ENCODE measurements around the gene ZBTB44.
"Not testable (repeated sequence)": the region's sequence is repeated elsewhere in the genome, so short reads cannot be mapped to it uniquely, and the experiment has no call there.

ZBTB44 gene

GRCh38 chr11:130249929-130250328 is 64.8 kb downstream of the ZBTB44 start:
- DNase-seq (ENCODE audit: low read depth, low spot score): not testable (repeated sequence)

DNA sequence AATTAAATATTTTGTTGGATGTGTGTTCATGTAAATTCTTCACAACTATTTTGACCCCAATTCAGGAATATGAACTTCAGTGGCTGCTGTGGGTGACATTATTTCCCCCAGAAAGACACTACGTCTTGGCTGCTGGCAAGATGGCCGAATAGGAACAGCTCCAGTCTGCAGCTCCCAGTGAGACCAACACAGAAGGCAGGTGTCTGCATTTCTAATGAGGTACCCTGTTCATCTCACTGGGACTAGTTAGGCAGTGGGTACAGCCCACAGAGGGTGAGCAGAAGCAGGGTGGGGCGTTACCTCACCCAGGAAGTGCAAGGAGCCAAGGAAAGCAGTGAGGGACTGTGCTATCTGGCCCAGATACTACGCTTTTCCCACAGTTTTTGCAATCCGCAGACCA is 65.3 kb downstream of the ZBTB44 start:
- DNase-seq (ENCODE audit: low read depth, low spot score): no peak

- no peak for DNase-seq (ENCODE audit: low read depth, low spot score)
These were observed 67.4 kb downstream of the ZBTB44 start for GRCh38 chr11:130247319-130247718.

- DNase-seq (ENCODE audit: low read depth, low spot score): peak; percentile 6
These were observed 68.0 kb downstream of the ZBTB44 start for GRCh38 chr11:130246738-130247137.

DNA sequence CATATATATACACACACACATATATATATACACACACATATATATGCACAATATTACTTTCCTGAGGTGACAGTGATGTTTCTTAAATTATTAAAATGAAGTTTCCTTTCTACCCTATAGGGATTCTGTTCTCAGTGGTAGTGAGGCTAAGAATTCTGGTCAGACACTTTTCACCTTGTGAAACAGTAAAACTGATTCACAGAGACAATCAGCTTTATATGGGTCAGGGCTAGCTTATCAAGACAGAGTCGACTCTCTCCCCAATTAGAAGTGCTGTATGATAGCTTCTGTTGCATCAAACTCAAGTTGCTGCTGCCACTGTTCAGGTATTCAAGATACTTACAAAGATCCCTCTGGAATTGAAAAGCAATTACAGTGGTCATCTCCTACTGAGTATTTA is 68.4 kb downstream of the ZBTB44 start:
- no peak for DNase-seq (ENCODE audit: low read depth, low spot score)

- DNase-seq (ENCODE audit: low read depth, low spot score): not testable (repeated sequence)
These were observed 69.3 kb downstream of the ZBTB44 start for GRCh38 chr11:130245375-130245774.

DNA sequence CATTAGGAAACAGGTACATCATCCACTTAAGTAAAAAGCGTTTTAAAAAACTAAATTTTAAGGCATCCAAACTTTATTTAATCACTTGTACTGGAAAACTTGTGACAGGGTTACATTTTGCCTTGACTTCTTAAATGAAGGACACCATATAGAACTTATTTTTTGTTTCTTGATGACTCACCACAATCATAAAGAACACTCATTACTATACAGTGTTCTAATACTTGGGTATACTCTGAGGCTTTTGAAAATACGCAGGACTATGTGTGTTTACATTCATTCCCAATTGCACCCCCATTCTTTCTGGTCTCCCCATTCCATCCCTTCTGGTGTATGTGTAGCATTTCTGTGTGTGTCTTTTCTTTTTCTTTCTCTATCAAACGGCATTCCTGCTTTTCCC is 69.9 kb downstream of the ZBTB44 start:
- DNase-seq (ENCODE audit: low read depth, low spot score): no peak

GRCh38 chr11:130243816-130244215 is 70.9 kb downstream of the ZBTB44 start:
- DNase-seq (ENCODE audit: low read depth, low spot score): no peak

- no peak for DNase-seq (ENCODE audit: low read depth, low spot score)
These were observed 73.0 kb downstream of the ZBTB44 start for GRCh38 chr11:130241713-130242112.

DNA sequence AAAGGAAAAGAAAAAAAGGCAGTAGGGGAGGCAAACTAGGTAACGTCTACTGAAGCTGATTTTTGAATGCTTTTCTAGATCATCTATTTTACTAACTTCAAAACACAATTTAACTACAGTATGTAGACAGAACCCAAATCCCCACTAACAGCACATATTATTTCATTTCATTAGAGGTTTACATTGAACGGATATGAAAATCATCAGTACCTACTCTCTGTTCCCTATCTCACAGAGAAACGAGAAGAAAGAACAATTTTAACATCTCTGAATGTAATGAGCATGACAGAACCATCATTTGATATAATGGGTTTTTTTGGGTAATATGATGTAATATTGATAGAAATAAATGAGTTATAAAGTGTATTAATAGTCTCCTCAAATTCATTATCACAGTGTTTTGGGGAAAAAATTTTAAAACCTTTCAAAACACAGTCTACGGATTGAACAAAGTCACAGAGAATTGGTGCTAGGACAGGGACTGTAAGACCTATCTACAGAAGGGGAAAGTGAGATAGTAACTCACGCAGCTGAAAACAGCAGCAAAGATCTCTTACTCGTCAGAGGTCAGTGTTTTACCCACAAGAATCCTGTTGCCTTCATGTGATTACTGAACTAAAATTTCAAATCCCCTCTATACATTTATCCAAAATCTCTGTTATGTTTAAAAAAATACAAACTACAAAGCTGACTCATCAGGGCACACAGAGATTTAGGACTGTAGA is 77.3 kb downstream of the ZBTB44 start:
- DNase-seq (ENCODE audit: low read depth, low spot score): no peak

- DNase-seq (ENCODE audit: low read depth, low spot score): no peak
These were observed 80.4 kb downstream of the ZBTB44 start for GRCh38 chr11:130234315-130234714.

GRCh38 chr11:130233888-130234287 is 80.8 kb downstream of the ZBTB44 start:
- not testable (repeated sequence) for DNase-seq (ENCODE audit: low read depth, low spot score)

DNA sequence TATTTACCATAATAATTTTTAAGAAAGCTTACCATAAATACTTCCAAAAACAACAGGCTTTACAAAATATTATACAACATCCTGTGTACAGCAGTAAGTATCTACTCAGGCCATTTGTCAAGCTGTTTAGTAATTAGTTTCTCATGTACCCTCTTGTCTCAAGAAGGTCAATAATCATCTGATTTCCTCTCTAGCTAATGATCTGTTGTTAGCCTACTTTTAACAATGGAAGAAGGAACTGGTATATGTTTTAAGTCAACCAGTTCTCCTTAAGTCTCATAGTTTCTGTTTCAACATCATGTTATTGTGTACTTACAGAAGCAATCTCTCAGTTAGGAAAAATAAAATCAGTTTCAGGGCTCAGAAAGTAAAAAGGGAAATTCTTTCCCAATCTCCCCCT is 81.2 kb downstream of the ZBTB44 start:
- not testable (repeated sequence) for DNase-seq (ENCODE audit: low read depth, low spot score)

GRCh38 chr11:130227373-130227772 is 87.3 kb downstream of the ZBTB44 start:
- no peak for DNase-seq (ENCODE audit: low read depth, low spot score)

DNA sequence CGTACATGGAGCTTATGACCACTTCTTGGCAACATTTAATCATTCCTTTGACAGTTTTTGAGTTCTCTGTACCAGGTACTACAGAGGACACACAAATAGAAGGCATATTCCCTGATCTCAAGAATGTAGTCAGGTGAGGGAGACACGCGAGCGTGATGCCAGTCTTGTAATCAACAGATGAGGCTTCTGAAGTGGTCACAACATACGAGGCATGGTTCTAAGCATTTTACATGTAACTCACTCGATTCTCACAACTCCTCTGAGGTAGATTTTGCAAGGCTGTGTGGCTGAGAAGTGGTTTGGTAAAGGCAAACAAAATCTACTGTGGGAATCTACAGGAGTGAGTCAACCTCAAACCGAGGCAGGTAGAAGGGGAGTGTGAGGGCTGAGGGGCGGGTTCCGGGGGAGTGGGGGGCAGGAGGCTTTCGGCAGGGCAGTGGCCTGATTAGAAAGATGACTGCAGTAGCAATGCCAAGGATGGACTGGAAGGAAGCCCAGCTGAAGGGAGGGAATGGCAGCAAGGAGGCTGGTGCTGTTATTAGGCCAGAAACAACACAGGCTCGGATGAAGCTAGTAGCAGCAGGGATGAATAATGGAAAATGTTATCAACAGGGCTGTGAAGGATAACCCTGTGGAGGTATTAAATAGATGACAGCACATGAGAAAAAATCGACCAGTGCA is 91.3 kb downstream of the ZBTB44 start:
- DNase-seq (ENCODE audit: low read depth, low spot score): peak; percentile 53

DNA sequence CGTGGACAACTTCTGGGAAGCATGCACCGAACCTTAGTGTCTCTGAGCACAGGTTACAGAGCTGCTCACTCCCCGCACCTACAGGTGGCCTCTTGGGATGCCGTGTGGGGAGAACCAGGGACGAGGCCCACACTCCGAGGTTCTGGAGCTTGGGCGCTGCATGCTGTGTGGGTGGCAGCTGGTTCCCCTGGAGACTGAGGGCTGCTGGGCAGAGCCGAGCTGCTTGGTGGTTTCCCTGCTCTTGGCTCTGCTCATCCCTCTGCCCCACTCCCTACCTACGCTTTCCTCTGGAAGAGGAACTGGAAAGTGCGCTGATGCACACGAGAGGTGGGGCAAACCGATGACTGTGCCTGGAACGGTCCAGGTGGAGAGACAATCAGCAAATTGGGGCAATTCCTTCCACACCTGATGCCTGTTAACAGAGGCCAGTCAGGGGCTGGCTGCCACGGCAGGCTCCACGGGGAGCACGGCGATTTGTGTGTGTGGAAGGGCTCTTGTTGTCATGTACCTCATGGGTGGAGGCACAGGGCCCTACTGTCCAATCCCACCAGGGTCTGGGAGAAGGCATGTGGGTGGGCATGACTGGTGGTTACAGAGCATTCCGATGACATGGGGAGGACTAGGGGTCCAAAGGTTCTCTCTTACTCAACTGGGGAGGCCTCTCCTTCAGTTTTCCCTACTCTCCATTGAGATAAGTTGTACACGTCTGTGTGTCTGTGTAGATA is 94.2 kb downstream of the ZBTB44 start:
- DNase-seq (ENCODE audit: low read depth, low spot score): no peak

DNA sequence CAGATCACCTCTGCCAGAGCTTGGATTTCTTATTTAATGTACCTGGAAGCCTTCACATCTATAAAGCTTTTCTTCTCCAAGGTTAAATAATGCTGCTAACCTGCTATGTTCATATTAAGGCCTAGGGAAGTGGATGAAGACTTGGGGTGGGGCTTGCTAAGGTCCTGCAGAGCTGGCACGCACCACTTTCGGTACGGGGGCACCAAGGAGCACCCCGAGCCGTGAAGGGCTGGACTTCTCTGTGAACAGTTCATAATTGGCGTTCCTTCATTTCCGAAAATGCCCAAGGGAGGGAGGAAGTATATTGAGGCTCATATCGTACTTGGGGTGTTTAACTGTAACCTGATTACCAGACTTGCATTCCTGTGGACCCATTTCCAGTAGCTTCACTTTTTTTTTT is 95.6 kb downstream of the ZBTB44 start:
- DNase-seq (ENCODE audit: low read depth, low spot score): no peak

- DNase-seq (ENCODE audit: low read depth, low spot score): no peak
These were observed 96.1 kb downstream of the ZBTB44 start for GRCh38 chr11:130218501-130219070.

DNA sequence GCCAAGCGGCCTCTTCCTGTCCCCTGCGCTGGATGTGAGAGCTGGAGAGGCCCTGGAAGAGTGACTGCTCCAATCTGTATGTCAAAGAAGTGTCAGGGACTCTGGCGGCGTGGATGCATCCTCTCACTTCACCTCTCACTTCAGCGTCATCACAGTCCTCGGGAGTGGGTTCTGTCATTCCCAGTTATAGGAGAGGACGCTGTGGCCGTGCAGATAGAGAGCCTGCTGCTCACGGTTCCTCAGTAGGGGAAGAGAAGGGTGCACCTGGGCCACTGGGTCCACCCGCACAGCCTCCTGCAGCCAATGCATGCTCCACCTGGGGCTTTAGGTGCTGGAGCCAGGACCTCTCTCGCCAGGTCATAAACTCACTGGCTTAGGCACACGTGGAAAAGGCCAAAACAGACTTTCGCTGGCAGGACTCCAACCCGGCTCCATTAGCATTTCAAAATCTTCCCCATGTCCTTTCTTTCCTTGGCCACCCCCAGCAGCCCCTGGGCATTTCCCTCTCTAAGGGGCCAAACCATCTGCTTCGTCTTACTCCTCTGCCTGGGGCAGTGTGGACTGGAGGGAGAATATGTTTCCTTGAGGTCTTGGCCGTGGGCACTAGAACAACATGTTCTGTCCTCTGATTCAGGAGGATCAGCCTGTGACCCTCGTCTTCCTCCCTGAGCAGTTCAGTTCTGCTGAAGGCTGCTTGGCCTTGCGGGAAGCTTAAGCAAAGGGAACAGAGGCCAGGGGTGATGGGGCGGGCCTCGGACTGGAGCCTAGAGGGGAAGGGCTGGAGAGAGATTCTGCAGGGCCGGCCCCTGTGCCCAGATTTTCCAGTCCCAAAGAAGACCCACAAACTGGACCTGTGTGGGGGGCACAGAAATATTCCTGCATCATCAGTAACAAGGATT is 97.3 kb downstream of the ZBTB44 start:
- no peak for DNase-seq (ENCODE audit: low read depth, low spot score)

DNA sequence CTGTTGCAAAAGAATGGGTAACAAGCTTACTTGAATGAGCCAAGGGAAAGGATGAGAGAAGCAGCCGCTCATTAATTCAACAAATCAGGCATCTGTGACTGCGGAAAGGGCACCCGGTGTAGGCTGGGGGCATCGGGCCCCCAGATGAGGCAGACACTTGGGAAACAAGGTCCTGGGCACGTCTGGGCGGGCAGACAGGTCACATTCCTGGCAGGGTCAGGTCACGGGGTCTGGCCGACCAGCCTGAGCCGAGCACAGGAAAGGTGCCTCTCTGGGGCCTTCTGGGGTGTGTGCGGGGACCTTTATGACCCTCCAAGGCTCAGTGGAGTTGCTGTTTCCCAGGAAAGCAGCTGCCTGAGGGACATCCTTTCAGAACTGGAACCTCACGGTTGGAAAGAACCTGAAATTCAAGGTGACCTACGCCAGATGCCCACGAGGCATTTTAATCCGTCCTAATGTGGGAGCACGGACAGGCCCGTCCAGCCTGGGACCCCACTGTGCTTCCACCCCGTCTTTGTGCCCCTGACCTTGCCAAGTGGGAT is 98.1 kb downstream of the ZBTB44 start:
- DNase-seq (ENCODE audit: low read depth, low spot score): no peak

- no peak for DNase-seq (ENCODE audit: low read depth, low spot score)
These were observed 98.5 kb downstream of the ZBTB44 start for GRCh38 chr11:130216221-130216550.
